IMR-90 (cell line): Measurements from ENCODE around the gene CLSTN1. TPM values are rescaled to one million over a fixed set of nuclear protein-coding genes. Genes with fewer than 3 reads are reported as not detected.

Source experiments
- ATAC-seq: fragments of 200-7000 bp; cut with Tn5 transposase; 2 replicates; pipeline ENCODE4 v1.9.1; 2020; ENCODE audit warnings: low read depth, mild to moderate bottlenecking, moderate library complexity
- BruUV-seq: library from RNA; stranded (reverse); fragments of 400-500 nt; replicated peaks from 2 replicates; lab custom pipeline; 2021; lab: Mats Ljungman, UMichigan
- CTCF ChIA-PET: fragments of 300-600 bp; formaldehyde crosslinking; extraction: SDS; loops from one replicate; lab custom pipeline; 2021; ENCODE audit warnings: antibody characterized with exemption; lab: Yijun Ruan, JAX
- POLR2A ChIA-PET: fragments of 300-600 bp; sonication (Branson Sonifier 250); formaldehyde crosslinking; loops from one replicate; lab custom pipeline; 2022; ENCODE audit warnings: antibody characterized with exemption; ENCODE audit not compliant: unreplicated experiment; lab: Charles Lee
- DNase-seq: peaks from one replicate; pipeline ENCODE4 v3.0.0; 2013
- H2AFZ ChIP-seq: replicated peaks from 2 replicates; pipeline ENCODE3; 2013; ENCODE audit warnings: low read length, mild to moderate bottlenecking; ENCODE audit not compliant: poor library complexity
- H2AK5ac ChIP-seq: 2 replicates; pipeline ENCODE4 v1.6.1; 2013; ENCODE audit warnings: low read depth, low read length, inconsistent platforms
- H2AK9ac ChIP-seq: replicated peaks from 2 replicates; pipeline ENCODE3; 2013; ENCODE audit warnings: mild to moderate bottlenecking, low read depth, low read length, moderate library complexity; ENCODE audit not compliant: poor library complexity
- H2BK120ac ChIP-seq: 2 replicates; pipeline ENCODE4 v1.6.1; 2013; ENCODE audit warnings: low read depth, low read length, inconsistent platforms
- H2BK15ac ChIP-seq: 3 replicates; pipeline ENCODE4 v1.6.1; 2013; ENCODE audit warnings: low read depth, low read length, inconsistent platforms
- H2BK20ac ChIP-seq: 2 replicates; pipeline ENCODE4 v1.6.1; 2013; ENCODE audit warnings: low read depth, mild to moderate bottlenecking, inconsistent platforms, low read length, moderate library complexity
- H2BK5ac ChIP-seq: 2 replicates; pipeline ENCODE4 v1.6.1; 2013; ENCODE audit warnings: mild to moderate bottlenecking, low read depth, low read length, inconsistent platforms; ENCODE audit not compliant: poor library complexity, severe bottlenecking
- H3K14ac ChIP-seq: replicated peaks from 2 replicates; pipeline ENCODE4 v1.6.1; 2013; ENCODE audit warnings: low read depth, low read length, inconsistent platforms
- H3K18ac ChIP-seq: 2 replicates; pipeline ENCODE4 v1.6.1; 2013; ENCODE audit warnings: low read depth, low read length, control low read depth
- H3K23ac ChIP-seq: 2 replicates; pipeline ENCODE4 v1.6.1; 2013; ENCODE audit warnings: low read depth, low read length, inconsistent platforms
- H3K27ac ChIP-seq: 2 replicates; pipeline ENCODE4 v1.5.1; 2013; ENCODE audit warnings: mild to moderate bottlenecking, control low read depth, low read length; ENCODE audit not compliant: insufficient read depth
- H3K27me3 ChIP-seq: 2 replicates; pipeline ENCODE4 v1.6.1; 2013; ENCODE audit warnings: low read length; ENCODE audit not compliant: control insufficient read depth, insufficient read depth
- H3K36me3 ChIP-seq: 2 replicates; pipeline ENCODE4 v1.6.1; 2013; ENCODE audit warnings: low read length, mixed read lengths; ENCODE audit not compliant: control insufficient read depth, insufficient read depth
- H3K4ac ChIP-seq: 2 replicates; pipeline ENCODE4 v1.6.1; 2013; ENCODE audit warnings: low read depth, low read length, inconsistent platforms
- H3K4me1 ChIP-seq: 2 replicates; pipeline ENCODE4 v1.6.1; 2013; ENCODE audit warnings: low read length, mixed read lengths; ENCODE audit not compliant: control insufficient read depth, insufficient read depth
- H3K4me2 ChIP-seq: 2 replicates; pipeline ENCODE4 v1.6.1; 2013; ENCODE audit warnings: low read depth, mild to moderate bottlenecking, control low read depth, low read length, moderate library complexity
- H3K4me3 ChIP-seq: 2 replicates; pipeline ENCODE4 v1.5.1; 2013; ENCODE audit warnings: low read depth, mild to moderate bottlenecking, control low read depth, low read length, moderate library complexity; ENCODE audit not compliant: insufficient read depth
- H3K56ac ChIP-seq: 2 replicates; pipeline ENCODE4 v1.6.1; 2013; ENCODE audit warnings: low read length, inconsistent platforms; ENCODE audit not compliant: insufficient read depth; ENCODE audit errors: extremely low read depth
- H3K79me1 ChIP-seq, 2 experiments: 2 replicates each; pipeline ENCODE4 v1.6.1; 2013; ENCODE audit warnings: low read length in 2 of 2, inconsistent platforms in 1 of 2, low read depth in 1 of 2
- H3K9ac ChIP-seq: 2 replicates; pipeline ENCODE4 v1.6.1; 2013; ENCODE audit warnings: low read depth, low read length, control low read depth
- H3K9me1 ChIP-seq: 2 replicates; pipeline ENCODE4 v1.6.1; 2013; ENCODE audit warnings: low read length, inconsistent platforms; ENCODE audit not compliant: insufficient read depth
- H3K9me3 ChIP-seq: 2 replicates; pipeline ENCODE4 v1.6.1; 2013; ENCODE audit warnings: low read length; ENCODE audit not compliant: control insufficient read depth, insufficient read depth
- H4K20me1 ChIP-seq: 2 replicates; pipeline ENCODE4 v1.6.1; 2013; ENCODE audit warnings: low read length, inconsistent platforms; ENCODE audit not compliant: insufficient read depth
- H4K5ac ChIP-seq: 2 replicates; pipeline ENCODE4 v1.6.1; 2013; ENCODE audit warnings: mild to moderate bottlenecking, low read depth, low read length, control low read depth
- H4K8ac ChIP-seq, 2 experiments: 2 replicates each; pipeline ENCODE4 v1.6.1; 2013; ENCODE audit warnings: low read depth in 2 of 2, low read length in 2 of 2, control low read depth in 1 of 2, inconsistent platforms in 1 of 2
- H4K91ac ChIP-seq: 2 replicates; pipeline ENCODE4 v1.6.1; 2013; ENCODE audit warnings: low read depth, low read length, inconsistent platforms; ENCODE audit not compliant: insufficient read depth
- BHLHE40 ChIP-seq: fragments of 150-350 bp; IDR thresholded peaks from 2 replicates; pipeline ENCODE4 v1.6.1; 2016; ENCODE audit warnings: mild to moderate bottlenecking, low read depth, low read length
- CEBPB ChIP-seq: IDR thresholded peaks from 2 replicates; pipeline ENCODE4 v1.6.1; 2012; ENCODE audit warnings: low read depth, low read length, improper control_type of control experiment
- FOS ChIP-seq: fragments of 150-350 bp; IDR thresholded peaks from 2 replicates; pipeline ENCODE4 v1.6.1; 2016; ENCODE audit warnings: low read depth, low read length
- MAFK ChIP-seq: IDR thresholded peaks from 2 replicates; pipeline ENCODE4 v1.6.1; 2012; ENCODE audit warnings: low read depth, low read length, improper control_type of control experiment
- MAZ ChIP-seq: IDR thresholded peaks from 2 replicates; pipeline ENCODE4 v1.6.1; 2012; ENCODE audit warnings: low read depth, mild to moderate bottlenecking, low read length, improper control_type of control experiment, moderate library complexity, borderline replicate concordance
- NFE2L2 ChIP-seq: fragments of 150-350 bp; IDR thresholded peaks from 2 replicates; pipeline ENCODE4 v1.6.1; 2016; ENCODE audit warnings: low read depth, mild to moderate bottlenecking, low read length
- POLR2A ChIP-seq: IDR thresholded peaks from 2 replicates; pipeline ENCODE4 v1.6.1; 2012; ENCODE audit warnings: mild to moderate bottlenecking, low read depth, low read length
- RAD21 ChIP-seq: IDR thresholded peaks from 2 replicates; pipeline ENCODE4 v1.6.1; 2012; ENCODE audit warnings: low read length, improper control_type of control experiment
- RCOR1 ChIP-seq: IDR thresholded peaks from 2 replicates; pipeline ENCODE4 v1.6.1; 2012; ENCODE audit warnings: mild to moderate bottlenecking, low read length, improper control_type of control experiment; ENCODE audit not compliant: insufficient replicate concordance
- SMC3 ChIP-seq: fragments of 150-350 bp; IDR thresholded peaks from 2 replicates; pipeline ENCODE4 v1.6.1; 2016; ENCODE audit warnings: low read depth, mild to moderate bottlenecking, antibody characterized with exemption, low read length, moderate library complexity
- WGBS, 2 experiments: methylation state at CpG; one replicate each; pipeline versions ENCODE4 v1.1.5 to v1.1.7; 2013; ENCODE audit warnings: missing lambda C conversion rate in 2 of 2; ENCODE audit not compliant: insufficient read length in 1 of 2; ENCODE audit errors: extremely low coverage in 2 of 2; 5-methylcytosine and 5-hydroxymethylcytosine counted together
- dilution Hi-C: fragments of 300-500 bp; cut with HindIII; formaldehyde crosslinking; loops from one replicate; pipeline ENCODE4 v1.14.3; 2018; ENCODE audit warnings: low sequenced_read_pairs; ENCODE audit not compliant: unreplicated experiment
- in situ Hi-C: fragments of 300-500 bp; cut with MboI; formaldehyde crosslinking; loops from 3 replicates; pipeline ENCODE4 v1.14.3; 2019; ENCODE audit warnings: low sequenced_read_pairs, inconsistent platforms, mixed read lengths
- intact Hi-C: fragments of 100-400 bp; cut with micrococcal nuclease; formaldehyde crosslinking; loops from 2 replicates; pipeline ENCODE4 v1.10.0; 2022
- polyA plus RNA-seq, 3 experiments: library from polyadenylated mRNA; depleted of rRNA; stranded (reverse); fragments of >200 nt; gene quantifications; 2 replicates each; pipeline ENCODE4 v1.2.3, GENCODE V29; 2012; ENCODE audit warnings: low replicate concordance in 1 of 3
- total RNA-seq: library from RNA; depleted of rRNA; stranded (reverse); fragments of >200 nt; gene quantifications from 2 replicates; pipeline ENCODE4 v1.2.3, GENCODE V29; 2012
- TF ChIP-seq, protein P1 (sequence below): fragments of 150-350 bp; IDR thresholded peaks from 2 replicates; pipeline ENCODE4 v1.6.1; 2017; ENCODE audit warnings: mild to moderate bottlenecking, antibody characterized with exemption, low read length, low read depth

The CLSTN1 gene
- total and polyA plus RNA-seq, 2 of the 4 experiments (the other 2 are of a cell fraction): 30.1 to 72.2 TPM

DNA sequence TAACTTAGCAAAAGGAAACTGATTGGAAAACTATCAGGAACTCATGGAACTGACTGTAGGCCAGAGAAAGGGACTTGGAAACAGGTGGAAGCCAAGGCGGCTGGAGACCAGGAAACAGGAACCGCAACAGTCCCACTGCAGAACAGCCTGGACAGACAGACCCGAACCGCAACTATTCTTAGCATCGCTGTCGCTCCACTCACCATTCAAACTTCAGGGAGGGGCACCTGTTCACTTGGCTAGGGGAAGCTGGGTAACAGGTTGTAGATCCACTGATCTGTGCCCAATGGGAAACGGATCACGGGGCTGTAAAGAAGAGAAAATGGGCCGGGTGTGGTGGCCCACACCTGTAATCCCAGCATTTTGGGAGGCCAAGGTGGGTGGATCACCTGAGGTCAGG lies 61.9 kb downstream of the CLSTN1 start:
- H4K8ac ChIP-seq: no peak overlapping the region
- no peak overlapping the region for H4K5ac ChIP-seq
- no peak overlapping the region for H3K23ac ChIP-seq
- ATAC-seq (no peak), DNase-seq (no peak)
- H4K91ac ChIP-seq: no peak overlapping the region
- H2BK15ac ChIP-seq: no peak overlapping the region
- no peak overlapping the region for H3K4ac ChIP-seq
- ChIA-PET CTCF (no interaction called here), POLR2A (interaction anchor here (0.6 kb wide), 1 partner anchor 21 kb away, joined by 4 read pairs; no protein-coding TSS in a partner anchor)
- no peak overlapping the region for H3K4me2 ChIP-seq
- H3K9me1 ChIP-seq: peaks cover 20% of the 10 kb centered on the region
- in situ Hi-C loops (no loop called here), intact Hi-C loops (no loop called here), dilution Hi-C loops (no loop called here)
- no peak overlapping the region for H3K18ac ChIP-seq
- no peak overlapping the region for H3K4me3 ChIP-seq
- no peak overlapping the region for H2BK20ac ChIP-seq
- peaks cover 5% of the 10 kb centered on the region; the same call in 1 of the 2 replicates for H3K36me3 ChIP-seq
- no peak overlapping the region for H3K9ac ChIP-seq
- H2AK5ac ChIP-seq: no peak overlapping the region
- no peak overlapping the region for H3K14ac ChIP-seq
- no peak overlapping the region for H2AK9ac ChIP-seq
- H3K79me1 ChIP-seq: peaks cover 37 to 68% of the 10 kb centered on the region in 2 experiments
- TF ChIP-seq RCOR1 (no peak), POLR2A (no peak), MAFK (no peak), RAD21 (no peak), BHLHE40 (no peak), FOS (no peak), CEBPB (no peak), MAZ (no peak), SMC3 (no peak), NFE2L2 (no peak)
- TF ChIP-seq, protein P1, sequence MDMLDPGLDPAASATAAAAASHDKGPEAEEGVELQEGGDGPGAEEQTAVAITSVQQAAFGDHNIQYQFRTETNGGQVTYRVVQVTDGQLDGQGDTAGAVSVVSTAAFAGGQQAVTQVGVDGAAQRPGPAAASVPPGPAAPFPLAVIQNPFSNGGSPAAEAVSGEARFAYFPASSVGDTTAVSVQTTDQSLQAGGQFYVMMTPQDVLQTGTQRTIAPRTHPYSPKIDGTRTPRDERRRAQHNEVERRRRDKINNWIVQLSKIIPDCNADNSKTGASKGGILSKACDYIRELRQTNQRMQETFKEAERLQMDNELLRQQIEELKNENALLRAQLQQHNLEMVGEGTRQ: no peak
- H3K27ac ChIP-seq: no peak overlapping the region
- no TSS peak for BruUV-seq
- H3K9me3 ChIP-seq: no peaks in the 10 kb centered on the region
- peaks cover 63% of the 10 kb centered on the region for H4K20me1 ChIP-seq
- H2AFZ ChIP-seq: no peak overlapping the region
- no peak overlapping the region for H2BK5ac ChIP-seq
- no peak overlapping the region for H2BK120ac ChIP-seq
- no peaks in the 10 kb centered on the region for H3K27me3 ChIP-seq
- no CpG with 5 or more reads among the region's 9 CpGs for whole genome bisulfite sequencing, 2 experiments
- peaks cover 7% of the 10 kb centered on the region for H3K4me1 ChIP-seq
- H3K56ac ChIP-seq: no peak overlapping the region
